HG03432 (cell line): ENCODE measurements around the gene CYSTM1.
A peak's percentile ranks its signal among the peaks of the same experiment; 100 is the strongest.
"Not testable (repeated sequence)": the region's sequence is repeated elsewhere in the genome, so short reads cannot be mapped to it uniquely, and the experiment has no call there.

Experiments
- ATAC-seq: cut with Tn5 transposase; IDR thresholded peaks from one replicate; pipeline ENCODE4 v1.9.1; 2021; ENCODE audit warnings: mild to moderate bottlenecking, moderate library complexity; ENCODE audit not compliant: unreplicated experiment

CYSTM1 gene

GRCh38 chr5:140175367-140176030 is 511 bp downstream of the CYSTM1 start:
- peak; percentile 53 for ATAC-seq

GRCh38 chr5:140176031-140176387 is 1.0 kb downstream of the CYSTM1 start:
- no peak for ATAC-seq

- ATAC-seq: no peak
These were observed 3.1 kb downstream of the CYSTM1 start for GRCh38 chr5:140178086-140178410.

GRCh38 chr5:140178482-140179116 is 3.6 kb downstream of the CYSTM1 start:
- ATAC-seq: no peak

GRCh38 chr5:140181002-140181483 is 6.1 kb downstream of the CYSTM1 start:
- no peak for ATAC-seq

- no peak for ATAC-seq
These were observed 6.5 kb downstream of the CYSTM1 start for GRCh38 chr5:140181525-140181924.

- ATAC-seq: no peak
These were observed 7.2 kb downstream of the CYSTM1 start for GRCh38 chr5:140182075-140182711.

- no peak for ATAC-seq
These were observed 7.9 kb downstream of the CYSTM1 start for GRCh38 chr5:140182803-140183367.

- no peak for ATAC-seq
These were observed 10.4 kb downstream of the CYSTM1 start for GRCh38 chr5:140185409-140185808.

- ATAC-seq: no peak
These were observed 11.3 kb downstream of the CYSTM1 start for GRCh38 chr5:140186267-140186671.

GRCh38 chr5:140189253-140189652 is 14.3 kb downstream of the CYSTM1 start:
- no peak for ATAC-seq

- ATAC-seq: no peak
These were observed 15.2 kb downstream of the CYSTM1 start for GRCh38 chr5:140189977-140190871.

- ATAC-seq: no peak
These were observed 15.9 kb downstream of the CYSTM1 start for GRCh38 chr5:140190872-140191218.

GRCh38 chr5:140192715-140193430 is 17.9 kb downstream of the CYSTM1 start:
- ATAC-seq: no peak

- ATAC-seq: no peak
These were observed 19.7 kb downstream of the CYSTM1 start for GRCh38 chr5:140194662-140195061.

GRCh38 chr5:140196115-140196814 is 21.3 kb downstream of the CYSTM1 start:
- no peak for ATAC-seq

GRCh38 chr5:140197023-140197422 is 22.0 kb downstream of the CYSTM1 start:
- no peak for ATAC-seq

GRCh38 chr5:140198915-140199314 is 23.9 kb downstream of the CYSTM1 start:
- ATAC-seq: not testable (repeated sequence)

GRCh38 chr5:140202078-140202477 is 27.1 kb downstream of the CYSTM1 start:
- ATAC-seq: no peak

- no peak for ATAC-seq
These were observed 27.6 kb downstream of the CYSTM1 start for GRCh38 chr5:140202610-140203009.
